Measurements from ENCODE around the gene NUDT4. TPM values are rescaled to one million over a fixed set of nuclear protein-coding genes. Genes with fewer than 3 reads are reported as not detected.

The NUDT4 gene
- total RNA-seq, 2 donors from 2014 or later = 91.1 to 178 TPM

- peak overlapping the region; percentile 60 to 76 for H3K27ac ChIP-seq
- DNase-seq (ENCODE audit: low spot score) (no peak), ATAC-seq (ENCODE audit: insufficient number of reproducible peaks, low FRiP score, low read depth) (peak; percentile 44)
- H3K9me3 ChIP-seq = no peaks in the 10 kb centered on the region
- H3K36me3 ChIP-seq = no peaks in the 10 kb centered on the region
- peaks cover 35 to 52% of the 10 kb centered on the region in 2 donors for H3K4me1 ChIP-seq (ENCODE audit: control insufficient read depth in 1 of 2, low read depth in 2 of 2)
- TF ChIP-seq CTCF (IDR thresholded peaks at IDR 0.05) = peak; percentile 10
- peak overlapping the region; percentile 13 for H3K4me3 ChIP-seq
- no peaks in the 10 kb centered on the region for H3K27me3 ChIP-seq (replicated peaks; ENCODE audit: insufficient read depth)
Measured at GRCh38 chr12:93415723-93416464, 38.2 kb downstream of the NUDT4 start.

- Histone ChIP-seq H3K27ac (no peak overlapping the region), H3K36me3 (no peaks in the 10 kb centered on the region), H3K4me3 (no peak overlapping the region), H3K9me3 (no peaks in the 10 kb centered on the region), H3K4me1 (ENCODE audit: control insufficient read depth in 1 of 2, low read depth in 2 of 2) (peaks cover 22 to 41% of the 10 kb centered on the region in 2 donors), H3K27me3 (replicated peaks; ENCODE audit: insufficient read depth) (no peaks in the 10 kb centered on the region)
- no peak for ATAC-seq (ENCODE audit: insufficient number of reproducible peaks, low FRiP score, low read depth)
- DNase-seq (ENCODE audit: low spot score) = no peak
- TF ChIP-seq CTCF (IDR thresholded peaks at IDR 0.05) = no peak
Measured at GRCh38 chr12:93417967-93418480, 40.3 kb downstream of the NUDT4 start.

GRCh38 chr12:93419388-93420034 is 41.8 kb downstream of the NUDT4 start:
- ATAC-seq (ENCODE audit: insufficient number of reproducible peaks, low FRiP score, low read depth) = peak; percentile 62
- Histone ChIP-seq H3K4me1 (ENCODE audit: control insufficient read depth in 1 of 2, low read depth in 2 of 2) (peaks cover 23 to 43% of the 10 kb centered on the region in 2 donors), H3K9me3 (no peaks in the 10 kb centered on the region), H3K27ac (peak overlapping the region in 1 of 2 donors; percentile 16), H3K36me3 (no peaks in the 10 kb centered on the region), H3K27me3 (replicated peaks; ENCODE audit: insufficient read depth) (no peaks in the 10 kb centered on the region), H3K4me3 (peak overlapping the region; percentile 53)
- no peak for DNase-seq (ENCODE audit: low spot score)
- TF ChIP-seq CTCF (IDR thresholded peaks at IDR 0.05) = peak; percentile 68

- ATAC-seq (ENCODE audit: insufficient number of reproducible peaks, low FRiP score, low read depth) (no peak), DNase-seq (ENCODE audit: low spot score) (no peak)
- H3K36me3 ChIP-seq = no peaks in the 10 kb centered on the region
- H3K4me3 ChIP-seq = no peak overlapping the region
- H3K27ac ChIP-seq = no peak overlapping the region
- no peak for TF ChIP-seq CTCF (IDR thresholded peaks at IDR 0.05)
- H3K4me1 ChIP-seq (ENCODE audit: control insufficient read depth in 1 of 2, low read depth in 2 of 2) = peaks cover 25 to 46% of the 10 kb centered on the region in 2 donors
- no peaks in the 10 kb centered on the region for H3K9me3 ChIP-seq
- no peaks in the 10 kb centered on the region for H3K27me3 ChIP-seq (replicated peaks; ENCODE audit: insufficient read depth)
Measured at GRCh38 chr12:93422050-93422449, 44.3 kb downstream of the NUDT4 start.

- H3K27ac ChIP-seq = peak overlapping the region; percentile 20 to 59
- ATAC-seq (ENCODE audit: insufficient number of reproducible peaks, low FRiP score, low read depth) = no peak
- no peak for TF ChIP-seq CTCF (IDR thresholded peaks at IDR 0.05)
- no peaks in the 10 kb centered on the region for H3K9me3 ChIP-seq
- H3K36me3 ChIP-seq = no peaks in the 10 kb centered on the region
- peak overlapping the region; percentile 23 for H3K4me3 ChIP-seq
- peaks cover 29 to 71% of the 10 kb centered on the region in 2 donors for H3K4me1 ChIP-seq (ENCODE audit: control insufficient read depth in 1 of 2, low read depth in 2 of 2)
- no peaks in the 10 kb centered on the region for H3K27me3 ChIP-seq (replicated peaks; ENCODE audit: insufficient read depth)
- DNase-seq (ENCODE audit: low spot score) = no peak
Measured at GRCh38 chr12:93425736-93426411, 48.1 kb downstream of the NUDT4 start.

All from thoracic aorta (tissue), 2 donors.